Right renal pelvis (tissue), 4 donors: ENCODE results near the gene RYK. TPM values are rescaled to one million over a fixed set of nuclear protein-coding genes. Genes with fewer than 3 reads are reported as not detected.

Experiments
- polyA plus RNA-seq, 4 donors: library from polyadenylated mRNA; unstranded; fragments of 120-200 nt; gene quantifications; one replicate each; pipeline ENCODE4 v1.2.1, GENCODE V29; 2013; ENCODE audit not compliant: insufficient read length in 4 of 4

The RYK gene
- polyA plus RNA-seq, 4 donors, result 82.2 to 104 (median 99.2) TPM

Other genes starting within 250 kb of the RYK start
- gene SLCO2A1, start 220.9 kb downstream of the RYK start, polyA plus RNA-seq, result 10 to 100 TPM; 17.5 to 22.0 (median 20.3) TPM
- 10 to 100 TPM; 81.9 to 98.2 (median 93.6) TPM for gene AMOTL2, start 123.6 kb upstream of the RYK start, polyA plus RNA-seq
- 100 to 1,000 TPM; 118 to 155 (median 147) TPM for gene ANAPC13, start 235.1 kb upstream of the RYK start, polyA plus RNA-seq
- gene CEP63, start 235.2 kb upstream of the RYK start, polyA plus RNA-seq, result 10 to 100 TPM; 30.3 to 37.7 (median 37.2) TPM